ENCODE measurements around the gene SLX4IP. TPM values are rescaled to one million over a fixed set of nuclear protein-coding genes. Genes with fewer than 3 reads are reported as not detected.
A peak's percentile ranks its signal among the peaks of the same experiment; 100 is the strongest.

The SLX4IP gene
- total RNA-seq, 1 experiment from 2014 or later = 6.4 TPM

DNA sequence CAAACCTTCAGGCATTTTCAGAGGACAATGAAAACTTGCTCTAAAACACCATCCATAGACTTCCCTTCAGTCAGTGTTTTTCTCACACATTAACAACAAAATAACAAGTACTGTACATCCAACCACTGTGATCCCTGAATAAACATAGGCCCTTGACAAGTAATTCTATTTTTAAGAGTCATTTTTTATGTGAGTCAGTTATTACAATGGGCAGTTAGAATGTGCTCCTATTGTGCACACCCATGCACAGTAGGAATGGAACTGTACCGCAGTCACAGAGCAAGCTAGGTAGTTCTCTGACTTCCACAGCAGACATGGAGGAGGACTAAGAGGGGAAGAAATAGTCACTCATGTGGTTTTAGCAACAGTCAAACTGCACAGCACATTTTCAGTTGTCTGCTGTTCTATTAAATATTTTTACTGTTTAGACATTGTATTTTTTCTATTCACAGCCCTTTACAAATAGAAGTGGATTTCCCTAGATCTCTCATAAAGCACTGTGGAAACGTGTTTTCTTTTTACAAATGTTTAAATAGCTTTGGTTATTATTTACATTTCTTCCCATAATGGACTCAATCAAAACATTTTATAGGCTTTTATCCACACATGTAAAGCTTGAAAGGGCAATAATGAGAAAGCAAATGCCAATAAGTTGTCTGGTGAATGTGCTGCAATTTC is 138.3 kb downstream of the SLX4IP start:
- Histone ChIP-seq H3K79me2 (ENCODE audit: low read length) (no peaks in the 10 kb centered on the region), H2AFZ (ENCODE audit: low read length) (no peak overlapping the region), H3K9me2 (replicated peaks; ENCODE audit: low read length) (no peaks in the 10 kb centered on the region), H3K9me3 (ENCODE audit: low read length) (no peaks in the 10 kb centered on the region), H3K27ac (ENCODE audit: low read length) (peak overlapping the region; percentile 84), H3K36me3 (ENCODE audit: low read depth, low read length) (peaks cover 3% of the 10 kb centered on the region; the same call in 1 of the 2 replicates), H4K20me1 (ENCODE audit: low read length) (no peaks in the 10 kb centered on the region), H3K9ac (ENCODE audit: low read length) (peak overlapping the region; percentile 48), H3K27me3 (ENCODE audit: low read length) (no peaks in the 10 kb centered on the region), H3K4me1 (ENCODE audit: insufficient read depth, low read length) (peaks cover 37% of the 10 kb centered on the region), H3F3A (ENCODE audit: low read length, unreplicated experiment) (no peaks in the 10 kb centered on the region), H3K4me2 (ENCODE audit: low read length) (peak overlapping the region; percentile 40), H3K4me3 (ENCODE audit: low read length) (no peak overlapping the region)
- DNase-seq (peak; percentile 82), ATAC-seq (peak; percentile 89)
- no TSS peak for BruUV-seq (replicated peaks)
- intact Hi-C loops (cut with micrococcal nuclease) = loop anchor here (1.0 kb wide), 1 partner anchor 12 kb away; no protein-coding TSS in a partner anchor
- ChIA-PET POLR2A (ENCODE audit: unreplicated experiment) (interaction anchor here (0.6 kb wide), 1 partner anchor 101 kb away, joined by 4 read pairs; no protein-coding TSS in a partner anchor), CTCF (no interaction called here)
- TF ChIP-seq EZH2phosphoT487 (IDR thresholded peaks at IDR 0.05; ENCODE audit: borderline replicate concordance, low read length) (no peak), EZH2 (IDR thresholded peaks at IDR 0.05; ENCODE audit: low read length, unreplicated experiment) (no peak)
- TF ChIP-seq, protein P1, sequence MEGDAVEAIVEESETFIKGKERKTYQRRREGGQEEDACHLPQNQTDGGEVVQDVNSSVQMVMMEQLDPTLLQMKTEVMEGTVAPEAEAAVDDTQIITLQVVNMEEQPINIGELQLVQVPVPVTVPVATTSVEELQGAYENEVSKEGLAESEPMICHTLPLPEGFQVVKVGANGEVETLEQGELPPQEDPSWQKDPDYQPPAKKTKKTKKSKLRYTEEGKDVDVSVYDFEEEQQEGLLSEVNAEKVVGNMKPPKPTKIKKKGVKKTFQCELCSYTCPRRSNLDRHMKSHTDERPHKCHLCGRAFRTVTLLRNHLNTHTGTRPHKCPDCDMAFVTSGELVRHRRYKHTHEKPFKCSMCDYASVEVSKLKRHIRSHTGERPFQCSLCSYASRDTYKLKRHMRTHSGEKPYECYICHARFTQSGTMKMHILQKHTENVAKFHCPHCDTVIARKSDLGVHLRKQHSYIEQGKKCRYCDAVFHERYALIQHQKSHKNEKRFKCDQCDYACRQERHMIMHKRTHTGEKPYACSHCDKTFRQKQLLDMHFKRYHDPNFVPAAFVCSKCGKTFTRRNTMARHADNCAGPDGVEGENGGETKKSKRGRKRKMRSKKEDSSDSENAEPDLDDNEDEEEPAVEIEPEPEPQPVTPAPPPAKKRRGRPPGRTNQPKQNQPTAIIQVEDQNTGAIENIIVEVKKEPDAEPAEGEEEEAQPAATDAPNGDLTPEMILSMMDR (conservative IDR thresholded peaks at IDR 0.05; ENCODE audit: low read depth, low read length) = no peak

DNA sequence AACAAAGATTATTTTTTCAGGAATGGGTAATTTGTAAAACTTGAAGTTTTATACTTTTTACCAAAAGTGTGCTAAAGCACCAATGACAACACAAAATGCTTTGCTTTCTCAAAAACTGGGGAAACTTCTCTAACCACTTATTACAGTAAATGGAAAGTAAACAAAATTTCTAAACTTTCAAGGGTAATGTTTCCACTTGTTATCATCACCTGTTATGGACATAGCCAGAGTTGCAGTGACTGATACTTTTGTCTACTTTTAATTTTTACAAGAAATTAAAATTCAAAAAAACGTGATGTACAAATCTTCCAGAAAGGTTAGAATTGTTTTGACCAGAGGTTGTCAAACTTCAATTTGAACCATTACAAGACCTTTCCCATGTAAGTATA is 138.8 kb downstream of the SLX4IP start:
- no peak for ATAC-seq
- H3K36me3 ChIP-seq (ENCODE audit: low read depth, low read length) = 0 out of 2 replicates have a peak, but pooled peaks cover 3% of the 10 kb centered on the region
- no peaks in the 10 kb centered on the region for H3K79me2 ChIP-seq (ENCODE audit: low read length)
- H3K9me2 ChIP-seq (replicated peaks; ENCODE audit: low read length) = no peaks in the 10 kb centered on the region
- peak overlapping the region; percentile 48 for H3K9ac ChIP-seq (ENCODE audit: low read length)
- no peak overlapping the region for H2AFZ ChIP-seq (ENCODE audit: low read length)
- H4K20me1 ChIP-seq (ENCODE audit: low read length) = no peaks in the 10 kb centered on the region
- TF ChIP-seq EZH2 (IDR thresholded peaks at IDR 0.05; ENCODE audit: low read length, unreplicated experiment) (no peak), EZH2phosphoT487 (IDR thresholded peaks at IDR 0.05; ENCODE audit: borderline replicate concordance, low read length) (no peak)
- TF ChIP-seq, protein P1 (conservative IDR thresholded peaks at IDR 0.05; ENCODE audit: low read depth, low read length) = no peak
- peak overlapping the region; percentile 40 for H3K4me2 ChIP-seq (ENCODE audit: low read length)
- ChIA-PET CTCF (no interaction called here), POLR2A (ENCODE audit: unreplicated experiment) (no interaction called here)
- BruUV-seq (replicated peaks) = no TSS peak
- no peaks in the 10 kb centered on the region for H3K9me3 ChIP-seq (ENCODE audit: low read length)
- peaks cover 1% of the 10 kb centered on the region for H3F3A ChIP-seq (ENCODE audit: low read length, unreplicated experiment)
- H3K27me3 ChIP-seq (ENCODE audit: low read length) = no peaks in the 10 kb centered on the region
- no peak overlapping the region for H3K4me3 ChIP-seq (ENCODE audit: low read length)
- intact Hi-C loops (cut with micrococcal nuclease) = loop anchor here (1.0 kb wide), 1 partner anchor 13 kb away; no protein-coding TSS in a partner anchor
- H3K27ac ChIP-seq (ENCODE audit: low read length) = peak overlapping the region; percentile 84
- peaks cover 40% of the 10 kb centered on the region for H3K4me1 ChIP-seq (ENCODE audit: insufficient read depth, low read length)
- DNase-seq = no peak

Measured in PC-3 (cell line).